HepG2 (cell line): ENCODE results near the gene VPS13D. TPM values are rescaled to one million over a fixed set of nuclear protein-coding genes. Genes with fewer than 3 reads are reported as not detected.

Experiments
- ARNT2 ChIP-seq: sonication (generic); formaldehyde crosslinking; IDR thresholded peaks from 2 replicates; pipeline ENCODE4 v1.8.0; 2022; ENCODE audit warnings: mild to moderate bottlenecking, low read depth, missing genetic modification reagents, moderate library complexity
- DMAP1 ChIP-seq: IDR thresholded peaks from 2 replicates; pipeline ENCODE4 v1.6.1; 2016
- ELF3 ChIP-seq: IDR thresholded peaks from 2 replicates; pipeline ENCODE4 v1.6.1; 2016; ENCODE audit warnings: missing genetic modification reagents, missing compliant biosample characterization
- FOXP1 ChIP-seq, 2 experiments: fragments of 450-650 bp in 1 of 2; IDR thresholded peaks; 2 replicates each; pipeline ENCODE4 v1.6.1; 2017 to 2018; ENCODE audit warnings: antibody characterized with exemption in 1 of 2
- HES4 ChIP-seq: sonication (generic); formaldehyde crosslinking; IDR thresholded peaks from 2 replicates; pipeline ENCODE4 v1.9.0; 2021; ENCODE audit warnings: mild to moderate bottlenecking, missing genetic modification reagents, borderline replicate concordance
- HNRNPK ChIP-seq: fragments of 200-400 bp; formaldehyde crosslinking; IDR thresholded peaks from 2 replicates; pipeline ENCODE4 v1.6.1; 2018; ENCODE audit warnings: low read length, low read depth, moderate library complexity, mild to moderate bottlenecking; ENCODE audit not compliant: poor library complexity, severe bottlenecking
- LCORL ChIP-seq, 2 experiments: fragments of 450-650 bp in 1 of 2; sonication (generic) in 1 of 2; formaldehyde crosslinking in 1 of 2; IDR thresholded peaks; 2 replicates each; pipeline versions ENCODE4 v1.5.0 to v1.6.1; 2017 to 2020; ENCODE audit warnings: antibody characterized with exemption in 1 of 2, missing genetic modification reagents in 1 of 2
- MZF1 ChIP-seq: sonication (generic); formaldehyde crosslinking; IDR thresholded peaks from 2 replicates; pipeline ENCODE4 v1.8.1; 2023; ENCODE audit warnings: mild to moderate bottlenecking, missing genetic modification reagents, borderline replicate concordance
- NR2F6 ChIP-seq, 2 experiments: IDR thresholded peaks; 2 replicates each; pipeline ENCODE4 v1.6.1; 2016; ENCODE audit warnings: antibody characterized with exemption in 1 of 2, mild to moderate bottlenecking in 1 of 2
- TGIF2 ChIP-seq: IDR thresholded peaks from 2 replicates; pipeline ENCODE4 v1.6.1; 2016; ENCODE audit warnings: control low read depth, missing compliant biosample characterization
- U2AF1 ChIP-seq: fragments of 200-400 bp; formaldehyde crosslinking; optimal IDR thresholded peaks from 2 replicates; pipeline ENCODE3; 2017; ENCODE audit warnings: mild to moderate bottlenecking, low read depth, low read length
- ZFY ChIP-seq: sonication (generic); formaldehyde crosslinking; IDR thresholded peaks from 2 replicates; pipeline ENCODE4 v1.4.0; 2020; ENCODE audit warnings: missing genetic modification reagents
- ZNF180 ChIP-seq: sonication (generic); formaldehyde crosslinking; IDR thresholded peaks from 2 replicates; pipeline ENCODE4 v1.4.0; 2020; ENCODE audit warnings: low read depth, missing genetic modification reagents, borderline replicate concordance
- ZNF367 ChIP-seq: sonication (generic); formaldehyde crosslinking; IDR thresholded peaks from 2 replicates; pipeline ENCODE4 v1.4.0; 2020; ENCODE audit warnings: missing genetic modification reagents, borderline replicate concordance
- ZNF570 ChIP-seq: sonication (generic); formaldehyde crosslinking; IDR thresholded peaks from 2 replicates; pipeline ENCODE4 v1.4.0; 2020; ENCODE audit warnings: mild to moderate bottlenecking, missing genetic modification reagents, borderline replicate concordance
- ZNF670 ChIP-seq: sonication (generic); formaldehyde crosslinking; IDR thresholded peaks from 2 replicates; pipeline ENCODE4 v1.8.0; 2022; ENCODE audit warnings: mild to moderate bottlenecking, missing genetic modification reagents, borderline replicate concordance
- ZNF788 ChIP-seq: sonication (generic); formaldehyde crosslinking; IDR thresholded peaks from 2 replicates; pipeline ENCODE4 v1.5.0; 2020; ENCODE audit warnings: mild to moderate bottlenecking, missing genetic modification reagents, borderline replicate concordance
- ZSCAN12 ChIP-seq: sonication (generic); formaldehyde crosslinking; IDR thresholded peaks from 2 replicates; pipeline ENCODE4 v1.9.0; 2021; ENCODE audit warnings: mild to moderate bottlenecking, missing genetic modification reagents
- ZSCAN29 ChIP-seq: sonication (generic); formaldehyde crosslinking; conservative IDR thresholded peaks from 2 replicates; pipeline ENCODE4 v1.4.0; 2020; ENCODE audit warnings: mild to moderate bottlenecking, missing genetic modification reagents
- polyA plus RNA-seq, 8 experiments: library from polyadenylated mRNA; depleted of rRNA in 3 of 8; stranded (reverse) in 7 of 8; unstranded in 1 of 8; fragments of >200 nt; fragmentation: Illumina TruSeq in 4 of 8; extraction: Trizol in 4 of 8; gene quantifications; 2 replicates each; pipeline versions ENCODE4 v1.2.1 to v1.2.3, GENCODE V29; 2011 to 2016; ENCODE audit warnings: low read depth in 4 of 8, missing spikeins in 1 of 8, mixed read lengths in 1 of 8; ENCODE audit not compliant: insufficient read depth in 1 of 8
- total RNA-seq, 5 experiments: library from RNA; depleted of rRNA; stranded (reverse); fragments of >200 nt; fragmentation: Illumina TruSeq; extraction: Trizol; gene quantifications; 2 replicates each; pipeline ENCODE4 v1.2.3, GENCODE V29; 2016; ENCODE audit warnings: low read depth in 1 of 5
- TF ChIP-seq, protein P1 (sequence below): sonication (generic); formaldehyde crosslinking; IDR thresholded peaks from 2 replicates; pipeline ENCODE4 v1.8.0; 2022; ENCODE audit warnings: missing genetic modification reagents, mild to moderate bottlenecking, inconsistent platforms, borderline replicate concordance
- TF ChIP-seq, protein P2 (sequence below): sonication (generic); formaldehyde crosslinking; IDR thresholded peaks from 2 replicates; pipeline ENCODE4 v1.4.0; 2020; ENCODE audit warnings: missing genetic modification reagents
- TF ChIP-seq, protein P3 (sequence below): sonication (generic); formaldehyde crosslinking; IDR thresholded peaks from 2 replicates; pipeline ENCODE4 v1.9.0; 2021; ENCODE audit warnings: mild to moderate bottlenecking, missing genetic modification reagents

The VPS13D gene
- total and polyA plus RNA-seq, 2 of the 13 experiments (the other 11 are each of a cell fraction or from before 2014, with no cell fraction given), result 8.6 to 13.9 TPM

- TF ChIP-seq ZFY (CRISPR knock-in tag) (0 out of 2 replicates have a peak, but pooled peaks have one; percentile 27), ZSCAN29 (CRISPR knock-in tag) (no peak), HNRNPK (no peak), ZNF570 (CRISPR knock-in tag) (no peak), ZNF670 (0 out of 2 replicates have a peak, but pooled peaks have one; percentile 40), ZSCAN12 (CRISPR knock-in tag) (no peak), ELF3 (CRISPR knock-in tag) (0 out of 2 replicates have a peak, but pooled peaks have one; percentile 10), ZNF180 (no peak), LCORL (IDR thresholded peaks at IDR 0.05) (no peak), LCORL (CRISPR knock-in tag; IDR thresholded peaks at IDR 0.05) (no peak), DMAP1 (CRISPR knock-in tag) (no peak), ZNF788 (no peak), MZF1 (CRISPR knock-in tag) (no peak), TGIF2 (CRISPR knock-in tag) (peak; percentile 79), U2AF1 (no peak), ZNF367 (CRISPR knock-in tag) (no peak), FOXP1 (IDR thresholded peaks at IDR 0.05) (no peak), FOXP1 (CRISPR knock-in tag; IDR thresholded peaks at IDR 0.05) (no peak), HES4 (no peak), NR2F6 (IDR thresholded peaks at IDR 0.05) (peak; percentile 62; the same call in 1 of the 2 replicates), NR2F6 (CRISPR knock-in tag; IDR thresholded peaks at IDR 0.05) (peak; percentile 74), ARNT2 (CRISPR knock-in tag) (no peak)
- TF ChIP-seq, protein P1, sequence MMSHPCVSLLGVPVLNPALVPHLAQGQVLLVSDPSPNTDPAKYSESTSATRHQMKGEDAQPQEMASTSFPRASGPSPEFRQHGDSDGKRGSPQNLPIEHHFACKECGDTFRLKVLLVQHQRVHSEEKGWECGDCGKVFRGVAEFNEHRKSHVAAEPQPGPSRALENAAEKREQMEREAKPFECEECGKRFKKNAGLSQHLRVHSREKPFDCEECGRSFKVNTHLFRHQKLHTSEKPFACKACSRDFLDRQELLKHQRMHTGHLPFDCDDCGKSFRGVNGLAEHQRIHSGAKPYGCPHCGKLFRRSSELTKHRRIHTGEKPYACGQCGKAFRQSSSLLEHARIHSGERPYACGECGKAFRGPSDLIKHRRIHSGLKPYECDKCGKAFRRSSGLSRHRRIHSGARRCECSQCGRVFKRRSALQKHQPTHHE, result no peak
- TF ChIP-seq, protein P2, sequence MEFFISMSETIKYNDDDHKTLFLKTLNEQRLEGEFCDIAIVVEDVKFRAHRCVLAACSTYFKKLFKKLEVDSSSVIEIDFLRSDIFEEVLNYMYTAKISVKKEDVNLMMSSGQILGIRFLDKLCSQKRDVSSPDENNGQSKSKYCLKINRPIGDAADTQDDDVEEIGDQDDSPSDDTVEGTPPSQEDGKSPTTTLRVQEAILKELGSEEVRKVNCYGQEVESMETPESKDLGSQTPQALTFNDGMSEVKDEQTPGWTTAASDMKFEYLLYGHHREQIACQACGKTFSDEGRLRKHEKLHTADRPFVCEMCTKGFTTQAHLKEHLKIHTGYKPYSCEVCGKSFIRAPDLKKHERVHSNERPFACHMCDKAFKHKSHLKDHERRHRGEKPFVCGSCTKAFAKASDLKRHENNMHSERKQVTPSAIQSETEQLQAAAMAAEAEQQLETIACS, result no peak
- TF ChIP-seq, protein P3, sequence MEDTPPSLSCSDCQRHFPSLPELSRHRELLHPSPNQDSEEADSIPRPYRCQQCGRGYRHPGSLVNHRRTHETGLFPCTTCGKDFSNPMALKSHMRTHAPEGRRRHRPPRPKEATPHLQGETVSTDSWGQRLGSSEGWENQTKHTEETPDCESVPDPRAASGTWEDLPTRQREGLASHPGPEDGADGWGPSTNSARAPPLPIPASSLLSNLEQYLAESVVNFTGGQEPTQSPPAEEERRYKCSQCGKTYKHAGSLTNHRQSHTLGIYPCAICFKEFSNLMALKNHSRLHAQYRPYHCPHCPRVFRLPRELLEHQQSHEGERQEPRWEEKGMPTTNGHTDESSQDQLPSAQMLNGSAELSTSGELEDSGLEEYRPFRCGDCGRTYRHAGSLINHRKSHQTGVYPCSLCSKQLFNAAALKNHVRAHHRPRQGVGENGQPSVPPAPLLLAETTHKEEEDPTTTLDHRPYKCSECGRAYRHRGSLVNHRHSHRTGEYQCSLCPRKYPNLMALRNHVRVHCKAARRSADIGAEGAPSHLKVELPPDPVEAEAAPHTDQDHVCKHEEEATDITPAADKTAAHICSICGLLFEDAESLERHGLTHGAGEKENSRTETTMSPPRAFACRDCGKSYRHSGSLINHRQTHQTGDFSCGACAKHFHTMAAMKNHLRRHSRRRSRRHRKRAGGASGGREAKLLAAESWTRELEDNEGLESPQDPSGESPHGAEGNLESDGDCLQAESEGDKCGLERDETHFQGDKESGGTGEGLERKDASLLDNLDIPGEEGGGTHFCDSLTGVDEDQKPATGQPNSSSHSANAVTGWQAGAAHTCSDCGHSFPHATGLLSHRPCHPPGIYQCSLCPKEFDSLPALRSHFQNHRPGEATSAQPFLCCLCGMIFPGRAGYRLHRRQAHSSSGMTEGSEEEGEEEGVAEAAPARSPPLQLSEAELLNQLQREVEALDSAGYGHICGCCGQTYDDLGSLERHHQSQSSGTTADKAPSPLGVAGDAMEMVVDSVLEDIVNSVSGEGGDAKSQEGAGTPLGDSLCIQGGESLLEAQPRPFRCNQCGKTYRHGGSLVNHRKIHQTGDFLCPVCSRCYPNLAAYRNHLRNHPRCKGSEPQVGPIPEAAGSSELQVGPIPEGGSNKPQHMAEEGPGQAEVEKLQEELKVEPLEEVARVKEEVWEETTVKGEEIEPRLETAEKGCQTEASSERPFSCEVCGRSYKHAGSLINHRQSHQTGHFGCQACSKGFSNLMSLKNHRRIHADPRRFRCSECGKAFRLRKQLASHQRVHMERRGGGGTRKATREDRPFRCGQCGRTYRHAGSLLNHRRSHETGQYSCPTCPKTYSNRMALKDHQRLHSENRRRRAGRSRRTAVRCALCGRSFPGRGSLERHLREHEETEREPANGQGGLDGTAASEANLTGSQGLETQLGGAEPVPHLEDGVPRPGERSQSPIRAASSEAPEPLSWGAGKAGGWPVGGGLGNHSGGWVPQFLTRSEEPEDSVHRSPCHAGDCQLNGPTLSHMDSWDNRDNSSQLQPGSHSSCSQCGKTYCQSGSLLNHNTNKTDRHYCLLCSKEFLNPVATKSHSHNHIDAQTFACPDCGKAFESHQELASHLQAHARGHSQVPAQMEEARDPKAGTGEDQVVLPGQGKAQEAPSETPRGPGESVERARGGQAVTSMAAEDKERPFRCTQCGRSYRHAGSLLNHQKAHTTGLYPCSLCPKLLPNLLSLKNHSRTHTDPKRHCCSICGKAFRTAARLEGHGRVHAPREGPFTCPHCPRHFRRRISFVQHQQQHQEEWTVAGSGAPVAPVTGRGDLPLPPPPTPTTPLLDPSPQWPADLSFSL, result no peak
Observed at GRCh38 chr1:12548973-12549459, 319.2 kb downstream of the VPS13D start (continued).
